H1 (cell line): ENCODE results near the gene ZNF320. TPM values are rescaled to one million over a fixed set of nuclear protein-coding genes. Genes with fewer than 3 reads are reported as not detected.
"Not testable (repeated sequence)": the region's sequence is repeated elsewhere in the genome, so short reads cannot be mapped to it uniquely, and the experiment has no call there.

Experiments
- CTCF ChIA-PET: fragments of 300-600 bp; sonication (Branson Sonifier 250); formaldehyde crosslinking; loops from one replicate; lab custom pipeline; 2021; ENCODE audit not compliant: partially characterized antibody; lab: Charles Lee
- POLR2A ChIA-PET: fragments of 300-600 bp; sonication (Branson Sonifier 250); formaldehyde crosslinking; loops from one replicate; lab custom pipeline; 2021; ENCODE audit warnings: inconsistent platforms; ENCODE audit not compliant: partially characterized antibody; lab: Charles Lee
- DNase-seq, 2 experiments: peaks; one replicate each; pipeline versions ENCODE4 v3.0.0 to v3.0.0-alpha.2; 2010 to 2022; ENCODE audit warnings: low spot score in 2 of 2, low read depth in 1 of 2, mixed read lengths in 1 of 2
- FAIRE-seq: peaks from 2 replicates; lab custom pipeline; 2011; peaks lifted over from hg19 to GRCh38; lab: Jason Lieb, UNC
- H2AFZ ChIP-seq: 2 replicates; pipeline ENCODE4 v1.8.1; 2012; ENCODE audit warnings: low read length, inconsistent platforms
- H2AK5ac ChIP-seq: 2 replicates; pipeline ENCODE4 v1.6.1; 2013; ENCODE audit warnings: low read depth, low read length
- H2BK120ac ChIP-seq: replicated peaks from 2 replicates; pipeline ENCODE3; 2013; ENCODE audit warnings: low read depth, low read length, inconsistent platforms
- H2BK12ac ChIP-seq: 2 replicates; pipeline ENCODE4 v1.6.1; 2013; ENCODE audit warnings: low read depth, low read length
- H2BK15ac ChIP-seq: 2 replicates; pipeline ENCODE4 v1.6.1; 2013; ENCODE audit warnings: low read length
- H2BK20ac ChIP-seq: 2 replicates; pipeline ENCODE4 v1.6.1; 2013; ENCODE audit warnings: low read length
- H2BK5ac ChIP-seq: 2 replicates; pipeline ENCODE4 v1.6.1; 2013; ENCODE audit warnings: low read depth, low read length
- H3K14ac ChIP-seq: 2 replicates; pipeline ENCODE4 v1.6.1; 2013; ENCODE audit warnings: inconsistent platforms; ENCODE audit not compliant: insufficient read length
- H3K18ac ChIP-seq: 2 replicates; pipeline ENCODE4 v1.6.1; 2013; ENCODE audit warnings: low read length; ENCODE audit errors: extremely low read depth
- H3K23ac ChIP-seq: 2 replicates; pipeline ENCODE4 v1.6.1; 2013; ENCODE audit warnings: inconsistent platforms; ENCODE audit not compliant: insufficient read length
- H3K23me2 ChIP-seq: 2 replicates; pipeline ENCODE4 v1.6.1; 2013; ENCODE audit warnings: low read depth, low read length
- H3K27ac ChIP-seq: 2 replicates; pipeline ENCODE4 v1.6.1; 2011; ENCODE audit warnings: low read depth, low read length, inconsistent platforms
- H3K27me3 ChIP-seq, 4 experiments: replicated peaks in 1 of 4; 1 replicate in 1 of 4; 2 replicates in 3 of 4; pipeline versions ENCODE4 v1.6.1 to v1.8.1; 2011 to 2013; ENCODE audit warnings: low read length in 3 of 4, mild to moderate bottlenecking in 3 of 4, inconsistent platforms in 2 of 4, mixed read lengths in 2 of 4, moderate library complexity in 1 of 4; ENCODE audit not compliant: control insufficient read depth in 3 of 4, insufficient read depth in 3 of 4; ENCODE audit errors: extremely low read depth in 1 of 4
- H3K36me3 ChIP-seq, 4 experiments: 2 replicates each; pipeline versions ENCODE4 v1.6.1 to v1.8.1; 2011 to 2013; ENCODE audit warnings: mild to moderate bottlenecking in 4 of 4, low read length in 3 of 4, moderate library complexity in 2 of 4, control low read depth in 1 of 4, inconsistent platforms in 1 of 4; ENCODE audit not compliant: insufficient read depth in 4 of 4, control insufficient read depth in 2 of 4
- H3K4ac ChIP-seq: replicated peaks from 2 replicates; pipeline ENCODE3; 2013; ENCODE audit warnings: low read length, low read depth, mixed read lengths, inconsistent platforms; ENCODE audit not compliant: insufficient read length
- H3K4me1 ChIP-seq, 4 experiments: replicated peaks in 1 of 4; 1 replicate in 1 of 4; 2 replicates in 3 of 4; pipeline versions ENCODE4 v1.6.1 to v1.8.1; 2011 to 2013; ENCODE audit warnings: low read length in 3 of 4, inconsistent platforms in 2 of 4, mixed read lengths in 1 of 4; ENCODE audit not compliant: insufficient read depth in 4 of 4, control insufficient read depth in 3 of 4
- H3K4me2 ChIP-seq, 2 experiments: 2 replicates each; pipeline versions ENCODE4 v1.6.1 to v1.8.1; 2011 to 2013; ENCODE audit warnings: low read depth in 2 of 2, low read length in 2 of 2, control low read depth in 1 of 2, inconsistent platforms in 1 of 2, mild to moderate bottlenecking in 1 of 2; ENCODE audit not compliant: insufficient read depth in 1 of 2
- H3K4me3 ChIP-seq, 4 experiments: fragments of 200-600, 300-600 bp in 1 of 4; sonication (generic), shearing (Covaris generic), sonication (Bioruptor Twin) in 1 of 4; 2 replicates each; pipeline versions ENCODE4 v1.5.1 to v1.8.1; 2011 to 2016; ENCODE audit warnings: low read length in 4 of 4, low read depth in 3 of 4, control low read depth in 2 of 4, inconsistent platforms in 2 of 4, mild to moderate bottlenecking in 2 of 4, mixed read lengths in 1 of 4, moderate library complexity in 1 of 4; ENCODE audit not compliant: insufficient read depth in 2 of 4; ENCODE audit errors: extremely low read depth in 1 of 4
- H3K56ac ChIP-seq: replicated peaks from 2 replicates; pipeline ENCODE3; 2013; ENCODE audit warnings: low read depth, mild to moderate bottlenecking, mixed read lengths, low read length, inconsistent platforms; ENCODE audit not compliant: insufficient read length
- H3K79me1 ChIP-seq: 2 replicates; pipeline ENCODE4 v1.6.1; 2013; ENCODE audit warnings: low read depth, low read length, control low read depth
- H3K79me2 ChIP-seq, 2 experiments: 2 replicates each; pipeline versions ENCODE4 v1.6.1 to v1.8.1; 2012 to 2013; ENCODE audit warnings: low read length in 2 of 2, mild to moderate bottlenecking in 2 of 2, inconsistent platforms in 1 of 2; ENCODE audit not compliant: insufficient read depth in 2 of 2, control insufficient read depth in 1 of 2
- H3K9ac ChIP-seq, 4 experiments: replicated peaks in 1 of 4; 1 replicate in 1 of 4; 2 replicates in 3 of 4; pipeline versions ENCODE4 v1.6.1 to v1.8.1; 2011 to 2013; ENCODE audit warnings: low read depth in 3 of 4, low read length in 3 of 4, control low read depth in 2 of 4, mild to moderate bottlenecking in 2 of 4, moderate library complexity in 2 of 4, inconsistent platforms in 1 of 4; ENCODE audit errors: extremely low read depth in 1 of 4
- H3K9me3 ChIP-seq, 2 experiments: 2 replicates each; pipeline versions ENCODE4 v1.6.1 to v1.8.1; 2012 to 2013; ENCODE audit warnings: mild to moderate bottlenecking in 2 of 2, moderate library complexity in 2 of 2, control low read depth in 1 of 2, inconsistent platforms in 1 of 2, low read depth in 1 of 2, low read length in 1 of 2, mixed read lengths in 1 of 2; ENCODE audit not compliant: insufficient read depth in 2 of 2
- H4K20me1 ChIP-seq, 2 experiments: replicated peaks in 1 of 2; 2 replicates each; pipeline versions ENCODE3 to v1.8.1; 2011 to 2013; ENCODE audit warnings: inconsistent platforms in 2 of 2, low read length in 2 of 2, mild to moderate bottlenecking in 1 of 2; ENCODE audit not compliant: insufficient read depth in 2 of 2, control insufficient read depth in 1 of 2
- H4K5ac ChIP-seq: 2 replicates; pipeline ENCODE4 v1.6.1; 2013; ENCODE audit warnings: low read length, low read depth, mixed read lengths, inconsistent platforms; ENCODE audit not compliant: insufficient read length
- H4K8ac ChIP-seq: 2 replicates; pipeline ENCODE4 v1.8.0; 2013; ENCODE audit warnings: mild to moderate bottlenecking, moderate library complexity, low read length, inconsistent platforms; ENCODE audit not compliant: insufficient read depth; ENCODE audit errors: extremely low read depth
- H4K91ac ChIP-seq: replicated peaks from 2 replicates; pipeline ENCODE3; 2013; ENCODE audit warnings: low read length, mixed read lengths, inconsistent platforms; ENCODE audit not compliant: insufficient read length
- KDM4A ChIP-seq: IDR thresholded peaks from one replicate; pipeline ENCODE4 v1.7.1; 2012; ENCODE audit warnings: low read depth, mild to moderate bottlenecking, moderate library complexity, low read length, inconsistent platforms; ENCODE audit not compliant: severe bottlenecking
- PHF8 ChIP-seq: fragments of 200-600 bp; sonication (generic); conservative IDR thresholded peaks from 2 replicates; pipeline ENCODE4 v1.7.1; 2012; ENCODE audit warnings: low read depth, mild to moderate bottlenecking, inconsistent platforms, low read length, moderate library complexity
- SP1 ChIP-seq: IDR thresholded peaks from 2 replicates; pipeline ENCODE4 v1.6.1; 2011; ENCODE audit warnings: low read depth, low read length
- WGBS, 2 experiments: shearing (Covaris generic) in 1 of 2; methylation state at CpG; one replicate each; pipeline versions ENCODE4 v1.1.6 to v1.1.7; 2013 to 2015; ENCODE audit warnings: low lambda C conversion rate in 2 of 2, mixed read lengths in 2 of 2, inconsistent platforms in 1 of 2, low coverage in 1 of 2, missing lambda C conversion rate in 1 of 2; ENCODE audit not compliant: insufficient replicate concordance in 2 of 2, insufficient coverage in 1 of 2, insufficient read length in 1 of 2; ENCODE audit errors: extremely low coverage in 1 of 2, missing lambda C conversion rate in 1 of 2; 5-methylcytosine and 5-hydroxymethylcytosine counted together
- polyA plus RNA-seq, 7 experiments: library from polyadenylated mRNA; depleted of rRNA in 3 of 7; stranded (reverse) in 5 of 7; unstranded in 2 of 7; fragments of >200 nt in 5 of 7; fragments of 200-250 nt in 2 of 7; gene quantifications; 1 replicate in 5 of 7; 2 replicates in 1 of 7; 4 replicates in 1 of 7; pipeline versions ENCODE4 v1.2.1 to v1.2.3, GENCODE V29; 2011 to 2013; ENCODE audit warnings: missing spikeins in 2 of 7, mixed read lengths in 2 of 7
- total RNA-seq: library from RNA; stranded (reverse); fragmentation: NEBNext Ultra II Directional; extraction: Animal tissue kit (Norgen Biotek cat#: 25700); gene quantifications from 2 replicates; pipeline ENCODE4 v1.2.1, GENCODE V29; 2021

Gene ZNF320
- total and polyA plus RNA-seq, 2 of the 8 experiments (the other 6 are each of a cell fraction or from before 2014, with no cell fraction given): 20.6 to 26.8 TPM

- H3K9ac ChIP-seq: peak within 1 kb of the TSS in 2 of 4 experiments; percentile 43 to 54; a peak in 4 of 7 replicates
- 4% methylated on average over 32 of the region's 43 CpGs; no CpG with 5 or more reads in 1 of the 2 experiments for WGBS, 2 experiments
- not testable (repeated sequence) for H3K23me2 ChIP-seq, H3K4ac ChIP-seq, H2BK20ac ChIP-seq, H3K36me3 ChIP-seq, H3K4me1 ChIP-seq, H3K79me1 ChIP-seq, H2BK12ac ChIP-seq, H3K14ac ChIP-seq, H4K8ac ChIP-seq, H3K27ac ChIP-seq, H2BK5ac ChIP-seq, H3K23ac ChIP-seq, H3K79me2 ChIP-seq, H3K9me3 ChIP-seq, H3K18ac ChIP-seq, H4K20me1 ChIP-seq, H3K56ac ChIP-seq, H4K5ac ChIP-seq, H2BK120ac ChIP-seq, H2AK5ac ChIP-seq, H2BK15ac ChIP-seq, H4K91ac ChIP-seq, H3K27me3 ChIP-seq
- peak; percentile 34; the same call in 1 of the 2 replicates for TF ChIP-seq SP1
- TF ChIP-seq PHF8: peak; percentile 36; the same call in 1 of the 2 replicates
- peak; percentile 39 for TF ChIP-seq KDM4A
- DNase-seq: peak; percentile 29 to 76
- POLR2A ChIA-PET: interaction anchor here (0.9 kb wide), 1 partner anchor 41 kb away, joined by 4 read pairs; no protein-coding TSS in a partner anchor
- FAIRE-seq: peak; percentile 50
- CTCF ChIA-PET: interaction anchor here (0.5 kb wide), 1 partner anchor 38 kb away, joined by 3 read pairs; no protein-coding TSS in a partner anchor
- H3K4me3 ChIP-seq: peak within 1 kb of the TSS; percentile 75 to 86 (median 78)
- H3K4me2 ChIP-seq: peak within 1 kb of the TSS; percentile 58 to 87
- H2AFZ ChIP-seq: peak within 1 kb of the TSS; percentile 92
Measured at GRCh38 chr19:52857378-52858191, 39.9 kb downstream of the ZNF320 start, which contains the start of gene ZNF468. Gene ZNF468 (minus strand): TSS chr19:52857619. CDS start chr19:52854272, 3,347 bp downstream.
